Activated naive CD4-positive, alpha-beta T cell treated with anti-CD3 and anti-CD28 coated beads, Interleukin-2, amount 50 U/mL, for 24 hours (primary cell): Measurements from ENCODE around the gene KCNA4.
"Not testable (repeated sequence)": the region's sequence is repeated elsewhere in the genome, so short reads cannot be mapped to it uniquely, and the experiment has no call there.

Experiments
- H3K27ac Mint-ChIP-seq: one replicate; pipeline ENCODE4 v1.8.0; 2021; ENCODE audit warnings: mild to moderate bottlenecking, mixed read lengths
- H3K27me3 Mint-ChIP-seq: one replicate; pipeline ENCODE4 v1.8.0; 2021; ENCODE audit warnings: mixed read lengths
- H3K36me3 Mint-ChIP-seq: one replicate; pipeline ENCODE4 v1.8.0; 2021; ENCODE audit warnings: mixed read lengths
- H3K4me1 Mint-ChIP-seq: one replicate; pipeline ENCODE4 v1.8.0; 2021; ENCODE audit warnings: mixed read lengths
- H3K4me3 Mint-ChIP-seq: one replicate; pipeline ENCODE4 v1.8.0; 2021; ENCODE audit warnings: mild to moderate bottlenecking, mixed read lengths
- H3K9me3 Mint-ChIP-seq: one replicate; pipeline ENCODE4 v1.8.0; 2021; ENCODE audit warnings: mixed read lengths

Gene KCNA4

GRCh38 chr11:30016588-30017363 is at the start of gene KCNA4:
Gene KCNA4, minus strand, starts transcription at chr11:30017030. Its CDS starts 4,352 bp downstream, at chr11:30012678.
- peaks cover 16% of the 10 kb centered on the region for H3K27me3 Mint-ChIP-seq
- no peaks in the 10 kb centered on the region for H3K4me1 Mint-ChIP-seq
- H3K27ac Mint-ChIP-seq: no peak within 1 kb of the TSS
- no peaks in the 10 kb centered on the region for H3K9me3 Mint-ChIP-seq
- H3K4me3 Mint-ChIP-seq: no peak within 1 kb of the TSS
- H3K36me3 Mint-ChIP-seq: no peaks in the 10 kb centered on the region

DNA sequence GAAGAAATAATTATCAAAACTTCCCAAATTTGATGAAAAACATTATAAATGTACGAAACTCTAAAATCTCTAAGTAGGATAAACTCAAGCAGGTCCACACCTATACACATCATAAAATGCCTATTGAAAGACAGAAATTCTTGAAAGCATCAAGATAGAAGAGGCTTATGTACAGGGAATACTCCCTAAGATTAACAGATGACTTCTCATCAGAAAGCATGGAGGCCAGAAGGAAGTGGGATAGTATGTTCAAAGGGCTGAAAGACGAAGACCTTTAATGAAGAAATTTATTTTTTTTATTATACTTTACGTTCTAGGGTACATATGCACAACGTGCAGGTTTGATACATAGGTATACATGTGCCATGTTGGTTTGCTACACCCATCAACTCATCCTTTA is 45.3 kb upstream of the KCNA4 start:
- H3K4me1 Mint-ChIP-seq: no peaks in the 10 kb centered on the region
- H3K9me3 Mint-ChIP-seq: peaks cover 25% of the 10 kb centered on the region
- H3K4me3 Mint-ChIP-seq: no peak overlapping the region
- H3K27me3 Mint-ChIP-seq: no peaks in the 10 kb centered on the region
- H3K36me3 Mint-ChIP-seq: peaks cover 2% of the 10 kb centered on the region
- no peak overlapping the region for H3K27ac Mint-ChIP-seq

DNA sequence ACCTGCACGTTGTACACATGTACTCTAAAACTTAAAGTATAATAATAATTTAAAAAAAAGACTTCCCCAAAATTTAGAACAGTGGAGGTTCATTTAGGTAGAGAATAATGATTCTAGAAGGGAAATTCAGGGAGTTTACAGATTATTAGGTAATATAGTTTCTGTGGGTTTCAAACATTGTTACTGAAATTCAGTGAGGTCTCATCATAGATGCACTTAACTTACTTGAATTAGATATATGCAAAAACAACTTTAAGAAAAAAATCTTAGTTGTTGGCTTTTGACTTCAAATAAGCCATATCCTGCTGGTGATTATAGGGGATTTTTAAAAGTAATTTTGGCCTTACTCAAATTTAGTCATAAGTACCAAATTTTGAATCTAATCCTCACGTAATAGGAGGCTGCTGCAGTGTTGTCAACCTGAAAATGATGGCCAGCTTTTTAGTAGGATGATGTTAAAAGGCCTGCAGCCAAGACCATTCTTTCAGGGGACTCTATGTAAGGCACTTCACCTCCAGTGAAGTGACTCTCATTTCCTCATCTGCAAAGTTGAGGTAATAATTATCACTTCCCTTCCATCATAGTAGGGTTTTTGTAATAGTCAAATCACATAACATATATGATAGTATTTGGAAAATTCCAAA is 42.5 kb upstream of the KCNA4 start:
- Mint-ChIP-seq H3K27ac (no peak overlapping the region), H3K4me3 (no peak overlapping the region), H3K9me3 (peaks cover 14% of the 10 kb centered on the region), H3K27me3 (no peaks in the 10 kb centered on the region), H3K4me1 (no peaks in the 10 kb centered on the region), H3K36me3 (no peaks in the 10 kb centered on the region)

- Mint-ChIP-seq H3K36me3 (no peaks in the 10 kb centered on the region), H3K27ac (no peak overlapping the region), H3K4me3 (no peak overlapping the region), H3K9me3 (no peaks in the 10 kb centered on the region), H3K27me3 (no peaks in the 10 kb centered on the region), H3K4me1 (no peaks in the 10 kb centered on the region)
Observed at GRCh38 chr11:30049214-30049613, 32.4 kb upstream of the KCNA4 start.

GRCh38 chr11:30046578-30046945 is 29.7 kb upstream of the KCNA4 start:
- Mint-ChIP-seq H3K4me1 (no peaks in the 10 kb centered on the region), H3K27me3 (no peaks in the 10 kb centered on the region), H3K4me3 (no peak overlapping the region), H3K27ac (no peak overlapping the region), H3K9me3 (no peaks in the 10 kb centered on the region), H3K36me3 (no peaks in the 10 kb centered on the region)

GRCh38 chr11:30045921-30046577 is 29.2 kb upstream of the KCNA4 start:
- H3K4me1 Mint-ChIP-seq: no peaks in the 10 kb centered on the region
- H3K36me3 Mint-ChIP-seq: no peaks in the 10 kb centered on the region
- H3K4me3 Mint-ChIP-seq: no peak overlapping the region
- H3K27me3 Mint-ChIP-seq: no peaks in the 10 kb centered on the region
- no peak overlapping the region for H3K27ac Mint-ChIP-seq
- H3K9me3 Mint-ChIP-seq: no peaks in the 10 kb centered on the region

GRCh38 chr11:30045144-30045543 is 28.3 kb upstream of the KCNA4 start:
- no peaks in the 10 kb centered on the region for H3K27me3 Mint-ChIP-seq
- no peaks in the 10 kb centered on the region for H3K4me1 Mint-ChIP-seq
- no peaks in the 10 kb centered on the region for H3K36me3 Mint-ChIP-seq

DNA sequence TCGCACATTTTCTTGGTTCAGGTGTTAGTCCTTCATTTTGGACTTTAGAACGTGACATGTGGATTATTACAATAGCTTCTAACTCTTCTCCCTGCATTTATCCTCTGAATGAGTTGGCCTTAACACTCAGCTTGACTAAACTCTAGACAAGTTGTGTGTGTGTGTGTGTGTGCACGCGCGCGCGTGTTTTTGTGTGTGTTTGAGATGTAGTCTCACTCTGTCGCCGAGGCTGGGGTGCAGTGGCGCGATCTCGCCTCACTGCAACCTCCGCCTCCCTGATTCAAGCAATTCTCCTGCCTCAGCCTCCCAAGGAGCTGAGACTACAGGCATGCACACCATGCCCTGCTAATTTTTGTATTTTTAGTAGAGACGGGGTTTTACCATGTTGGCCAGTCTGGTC is 24.3 kb upstream of the KCNA4 start:
- Mint-ChIP-seq H3K27ac (no peak overlapping the region), H3K36me3 (no peaks in the 10 kb centered on the region), H3K27me3 (peaks cover 2% of the 10 kb centered on the region), H3K4me1 (no peaks in the 10 kb centered on the region), H3K4me3 (no peak overlapping the region), H3K9me3 (no peaks in the 10 kb centered on the region)

More at GRCh38 chr11:30045144-30045543, 28.3 kb upstream of the KCNA4 start:
- no peak overlapping the region for H3K27ac Mint-ChIP-seq
- H3K4me3 Mint-ChIP-seq: no peak overlapping the region
- H3K9me3 Mint-ChIP-seq: no peaks in the 10 kb centered on the region

- not testable (repeated sequence) for H3K36me3 Mint-ChIP-seq, H3K4me3 Mint-ChIP-seq, H3K4me1 Mint-ChIP-seq, H3K27ac Mint-ChIP-seq, H3K9me3 Mint-ChIP-seq, H3K27me3 Mint-ChIP-seq
Observed at GRCh38 chr11:30034746-30035145, 17.9 kb upstream of the KCNA4 start.

GRCh38 chr11:30034166-30034565 is 17.3 kb upstream of the KCNA4 start:
- H3K36me3 Mint-ChIP-seq, H3K27ac Mint-ChIP-seq, H3K4me1 Mint-ChIP-seq, H3K4me3 Mint-ChIP-seq, H3K9me3 Mint-ChIP-seq, H3K27me3 Mint-ChIP-seq: not testable (repeated sequence)

DNA sequence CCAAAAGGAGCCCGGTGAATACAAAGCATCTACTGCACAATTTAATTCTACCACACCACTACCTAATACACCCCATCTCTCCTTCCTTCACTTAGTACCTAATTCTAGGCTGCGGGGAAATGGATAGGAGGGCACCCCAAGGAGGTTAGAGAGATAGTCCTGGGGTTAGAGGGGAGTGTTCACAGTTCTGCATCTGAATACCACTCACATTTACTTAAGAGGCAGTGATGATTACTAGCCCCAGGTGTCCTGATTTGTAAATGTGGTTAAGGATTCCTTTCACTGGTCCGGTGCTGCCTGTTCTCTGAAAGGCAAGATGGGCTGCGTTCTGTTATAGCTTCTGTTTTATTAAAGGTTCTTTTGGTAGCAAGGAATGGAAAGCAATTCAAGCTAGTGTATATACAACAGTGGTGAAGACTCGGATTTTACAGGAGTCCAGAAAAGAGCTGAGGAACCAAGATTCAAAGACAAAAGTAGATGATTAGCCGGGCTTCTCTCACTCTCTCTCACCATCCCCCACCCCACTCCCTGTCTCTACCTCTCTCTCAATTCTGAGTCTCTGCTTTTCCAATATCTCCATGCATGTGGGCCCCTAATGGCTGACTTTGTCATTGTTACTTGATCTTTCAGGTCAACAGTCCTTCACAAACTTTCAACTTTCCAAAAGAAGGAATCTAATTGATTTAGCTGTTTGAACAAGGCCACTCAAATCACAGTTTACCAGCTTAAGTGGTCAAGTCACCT is 8.7 kb upstream of the KCNA4 start:
- H3K27ac Mint-ChIP-seq: no peak overlapping the region
- H3K27me3 Mint-ChIP-seq: peaks cover 1% of the 10 kb centered on the region
- no peak overlapping the region for H3K4me3 Mint-ChIP-seq
- no peaks in the 10 kb centered on the region for H3K4me1 Mint-ChIP-seq
- no peaks in the 10 kb centered on the region for H3K9me3 Mint-ChIP-seq
- no peaks in the 10 kb centered on the region for H3K36me3 Mint-ChIP-seq

GRCh38 chr11:30023074-30023473 is 6.2 kb upstream of the KCNA4 start:
- Mint-ChIP-seq H3K4me3 (no peak overlapping the region), H3K27me3 (peaks cover 9% of the 10 kb centered on the region), H3K9me3 (no peaks in the 10 kb centered on the region), H3K36me3 (no peaks in the 10 kb centered on the region), H3K27ac (no peak overlapping the region), H3K4me1 (no peaks in the 10 kb centered on the region)

- Mint-ChIP-seq H3K27me3 (peaks cover 16% of the 10 kb centered on the region), H3K9me3 (no peaks in the 10 kb centered on the region), H3K4me1 (no peaks in the 10 kb centered on the region), H3K36me3 (no peaks in the 10 kb centered on the region), H3K27ac (no peak overlapping the region), H3K4me3 (no peak overlapping the region)
Observed at GRCh38 chr11:30019481-30019880, 2.7 kb upstream of the KCNA4 start.

GRCh38 chr11:30018495-30018894 is 1.7 kb upstream of the KCNA4 start:
- Mint-ChIP-seq H3K4me3 (no peak overlapping the region), H3K27me3 (peaks cover 16% of the 10 kb centered on the region), H3K27ac (no peak overlapping the region), H3K9me3 (no peaks in the 10 kb centered on the region), H3K36me3 (no peaks in the 10 kb centered on the region), H3K4me1 (no peaks in the 10 kb centered on the region)

DNA sequence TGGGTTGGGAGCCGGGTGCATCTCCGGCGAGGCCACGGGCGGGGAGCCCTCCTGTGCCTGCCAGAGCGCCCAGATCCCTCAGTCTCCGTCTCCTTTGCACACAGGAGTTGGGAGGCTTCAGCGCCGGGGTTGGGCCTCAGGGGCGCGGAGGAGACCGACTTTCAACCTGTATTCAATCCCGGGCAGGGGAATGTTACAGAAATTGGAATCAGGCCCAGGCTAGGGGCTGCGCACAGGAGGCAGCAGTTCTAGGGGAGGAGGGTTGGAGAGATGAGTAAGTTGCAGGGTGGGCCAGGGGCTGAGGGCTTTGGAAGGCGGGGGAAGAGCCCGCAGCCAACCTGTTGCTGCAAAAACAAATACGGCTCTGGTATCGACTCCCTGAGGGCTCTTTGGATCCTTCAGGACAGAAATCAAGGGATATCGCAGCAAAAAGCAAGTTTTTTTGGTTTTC is 640 bp upstream of the KCNA4 start:
- no peaks in the 10 kb centered on the region for H3K36me3 Mint-ChIP-seq
- peaks cover 16% of the 10 kb centered on the region for H3K27me3 Mint-ChIP-seq
- no peaks in the 10 kb centered on the region for H3K4me1 Mint-ChIP-seq
- H3K9me3 Mint-ChIP-seq: no peaks in the 10 kb centered on the region
- H3K27ac Mint-ChIP-seq: no peak overlapping the region
- H3K4me3 Mint-ChIP-seq: no peak overlapping the region
